ENCODE results near the gene NFS1.
A peak's percentile ranks its signal among the peaks of the same experiment; 100 is the strongest.

NFS1 gene

GRCh38 chr20:35669221-35669620 is 29.9 kb downstream of the NFS1 start:
- DNase-seq, result no peak

- no peak for DNase-seq
Measured at GRCh38 chr20:35665949-35666288, 33.2 kb downstream of the NFS1 start.

GRCh38 chr20:35664466-35665206 is 34.5 kb downstream of the NFS1 start, which contains the start of the genes CPNE1 and RBM12:
Gene CPNE1 (minus strand): TSS chr20:35664900. CDS start chr20:35632923, 31,977 bp downstream.
Gene RBM12 (minus strand): TSS chr20:35664900. CDS start chr20:35655322, 9,578 bp downstream.
- DNase-seq, result peak; percentile 89 to 96 (median 90)

- peak; percentile 45 to 82 (median 69) for DNase-seq
Measured at GRCh38 chr20:35663516-35664465, 35.4 kb downstream of the NFS1 start.

GRCh38 chr20:35662551-35662950 is 36.6 kb downstream of the NFS1 start:
- no peak for DNase-seq

GRCh38 chr20:35661908-35662307 is 37.2 kb downstream of the NFS1 start:
- DNase-seq, result no peak

- no peak for DNase-seq
Measured at GRCh38 chr20:35661053-35661452, 38.1 kb downstream of the NFS1 start.

- no peak for DNase-seq
Measured at GRCh38 chr20:35660122-35660937, 38.8 kb downstream of the NFS1 start.

- DNase-seq, result peak in 2 of 6 experiments; percentile 7 to 19
Measured at GRCh38 chr20:35657271-35657670, 41.9 kb downstream of the NFS1 start.

GRCh38 chr20:35654415-35654814 is 44.7 kb downstream of the NFS1 start:
- DNase-seq, result no peak

- no peak for DNase-seq
Measured at GRCh38 chr20:35653893-35654292, 45.3 kb downstream of the NFS1 start.

GRCh38 chr20:35653430-35653734 is 45.8 kb downstream of the NFS1 start:
- DNase-seq, result no peak

GRCh38 chr20:35652641-35653429 is 46.3 kb downstream of the NFS1 start:
- DNase-seq, result no peak

- DNase-seq, result no peak
Measured at GRCh38 chr20:35651958-35652357, 47.2 kb downstream of the NFS1 start.

- no peak for DNase-seq
Measured at GRCh38 chr20:35650632-35651031, 48.5 kb downstream of the NFS1 start.

- no peak for DNase-seq
Measured at GRCh38 chr20:35648836-35649235, 50.3 kb downstream of the NFS1 start.

GRCh38 chr20:35644806-35645205 is 54.3 kb downstream of the NFS1 start:
- no peak for DNase-seq

GRCh38 chr20:35643045-35643444 is 56.1 kb downstream of the NFS1 start:
- DNase-seq, result no peak

- DNase-seq, result no peak
Measured at GRCh38 chr20:35641743-35642142, 57.4 kb downstream of the NFS1 start.

- DNase-seq, result no peak
Measured at GRCh38 chr20:35640724-35641123, 58.4 kb downstream of the NFS1 start.

GRCh38 chr20:35638751-35639150 is 60.4 kb downstream of the NFS1 start:
- DNase-seq, result no peak

GRCh38 chr20:35637276-35637675 is 61.9 kb downstream of the NFS1 start:
- DNase-seq, result no peak
